Astrocyte (in vitro differentiated cells and primary cell): Measurements from ENCODE around the gene FBXO44. TPM values are rescaled to one million over a fixed set of nuclear protein-coding genes. Genes with fewer than 3 reads are reported as not detected.
A peak's percentile ranks its signal among the peaks of the same experiment; 100 is the strongest.

Experiments
- DNase-seq: peaks from one replicate; pipeline ENCODE4 v3.0.0-alpha.2; 2010; ENCODE audit warnings: low read depth
- FAIRE-seq: peaks from 2 replicates; lab custom pipeline; 2011; peaks lifted over from hg19 to GRCh38; lab: Jason Lieb, UNC
- H2AFZ ChIP-seq: 2 replicates; pipeline ENCODE4 v1.6.0; 2012; ENCODE audit warnings: low read depth, low read length, inconsistent platforms
- H3K27ac ChIP-seq: 2 replicates; pipeline ENCODE4 v1.5.1; 2011; ENCODE audit warnings: low read depth, low read length, inconsistent platforms
- H3K27me3 ChIP-seq: 2 replicates; pipeline ENCODE4 v1.6.0; 2011; ENCODE audit warnings: low read length, inconsistent platforms; ENCODE audit not compliant: insufficient read depth
- H3K36me3 ChIP-seq: 2 replicates; pipeline ENCODE4 v1.5.1; 2011; ENCODE audit warnings: low read length, inconsistent platforms; ENCODE audit not compliant: insufficient read depth
- H3K4me1 ChIP-seq: 2 replicates; pipeline ENCODE4 v1.5.1; 2011; ENCODE audit warnings: low read length, inconsistent platforms; ENCODE audit not compliant: insufficient read depth
- H3K4me2 ChIP-seq: 2 replicates; pipeline ENCODE4 v1.6.0; 2012; ENCODE audit warnings: low read length, inconsistent platforms
- H3K4me3 ChIP-seq: 2 replicates; pipeline ENCODE4 v1.5.1; 2011; ENCODE audit warnings: low read depth, mild to moderate bottlenecking, low read length, inconsistent platforms; ENCODE audit not compliant: insufficient read depth
- H3K79me2 ChIP-seq: 2 replicates; pipeline ENCODE4 v1.6.0; 2012; ENCODE audit warnings: mild to moderate bottlenecking, low read length, inconsistent platforms; ENCODE audit not compliant: insufficient read depth
- H3K9ac ChIP-seq: 2 replicates; pipeline ENCODE4 v1.6.0; 2012; ENCODE audit warnings: mild to moderate bottlenecking, low read length, inconsistent platforms
- H3K9me3 ChIP-seq: 2 replicates; pipeline ENCODE4 v1.5.1; 2012; ENCODE audit warnings: low read depth, mild to moderate bottlenecking, low read length, inconsistent platforms; ENCODE audit not compliant: insufficient read depth
- H4K20me1 ChIP-seq: 2 replicates; pipeline ENCODE4 v1.6.0; 2012; ENCODE audit warnings: low read length, inconsistent platforms; ENCODE audit not compliant: insufficient read depth
- H3K27ac Mint-ChIP-seq: one replicate; pipeline ENCODE4 v1.8.0; 2021; ENCODE audit warnings: mild to moderate bottlenecking, mixed read lengths; ENCODE audit not compliant: unreplicated experiment
- H3K27me3 Mint-ChIP-seq: one replicate; pipeline ENCODE4 v1.8.0; 2021; ENCODE audit warnings: low read depth, mixed read lengths; ENCODE audit not compliant: unreplicated experiment
- H3K36me3 Mint-ChIP-seq: one replicate; pipeline ENCODE4 v1.8.0; 2021; ENCODE audit warnings: low read depth, mixed read lengths; ENCODE audit not compliant: unreplicated experiment
- H3K4me1 Mint-ChIP-seq: one replicate; pipeline ENCODE4 v1.8.0; 2021; ENCODE audit warnings: low read depth, mixed read lengths; ENCODE audit not compliant: unreplicated experiment
- H3K4me3 Mint-ChIP-seq: one replicate; pipeline ENCODE4 v1.8.0; 2021; ENCODE audit warnings: mild to moderate bottlenecking, moderate library complexity, mixed read lengths; ENCODE audit not compliant: unreplicated experiment
- H3K9me3 Mint-ChIP-seq: one replicate; pipeline ENCODE4 v1.8.0; 2021; ENCODE audit warnings: mild to moderate bottlenecking, mixed read lengths; ENCODE audit not compliant: unreplicated experiment
- EZH2 ChIP-seq: IDR thresholded peaks from 2 replicates; pipeline ENCODE4 v1.6.1; 2012; ENCODE audit warnings: mild to moderate bottlenecking, low read length, inconsistent platforms; ENCODE audit not compliant: insufficient read depth
- total RNA-seq: library from RNA; stranded (reverse); gene quantifications from 2 replicates; pipeline ENCODE4 v1.2.1, GENCODE V29; 2021
- TF ChIP-seq, protein P1 (sequence below): IDR thresholded peaks from 2 replicates; pipeline ENCODE4 v1.5.1; 2011; ENCODE audit warnings: low read depth, mild to moderate bottlenecking, inconsistent platforms, low read length, moderate library complexity; ENCODE audit not compliant: insufficient read depth

The FBXO44 gene
- total RNA-seq, 1 donor from 2014 or later: 31.6 TPM

DNA sequence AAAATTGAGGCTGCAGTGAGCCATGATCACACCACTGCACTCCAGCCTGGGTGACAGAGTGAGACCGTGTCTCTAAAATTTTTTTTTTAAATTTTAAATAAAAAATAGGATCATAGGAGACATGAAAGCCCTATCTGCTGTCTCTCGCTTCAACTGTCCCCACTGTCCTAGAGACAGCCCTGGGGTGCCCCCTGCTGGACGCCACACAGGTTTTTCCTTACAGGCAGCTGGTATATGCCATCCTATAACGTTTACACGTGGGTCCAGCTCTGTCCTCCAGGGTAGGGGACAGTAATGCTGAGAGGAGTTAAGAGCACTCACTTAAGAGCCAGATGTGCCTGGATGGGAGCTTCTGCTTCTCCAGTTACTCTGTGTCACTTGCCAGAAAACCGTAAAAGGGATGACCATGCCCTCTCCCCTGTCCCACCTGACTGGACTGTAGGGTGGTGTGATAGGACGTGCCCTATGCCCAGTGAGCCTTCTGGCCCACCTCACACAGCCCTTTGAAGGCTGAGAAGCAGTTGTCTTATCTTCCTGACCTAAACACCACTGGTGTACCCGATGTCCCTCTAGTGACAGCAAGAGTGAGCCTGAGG is 8.9 kb upstream of the FBXO44 start:
- Mint-ChIP-seq H3K4me3 (no peak overlapping the region), H3K9me3 (no peaks in the 10 kb centered on the region), H3K36me3 (peaks cover 1% of the 10 kb centered on the region), H3K4me1 (peaks cover 1% of the 10 kb centered on the region), H3K27ac (no peak overlapping the region), H3K27me3 (peaks cover 15% of the 10 kb centered on the region)
- H3K4me3 ChIP-seq: no peak overlapping the region
- H2AFZ ChIP-seq: no peak overlapping the region
- H4K20me1 ChIP-seq: peaks cover 9% of the 10 kb centered on the region
- H3K4me2 ChIP-seq: no peak overlapping the region
- no peak overlapping the region for H3K9ac ChIP-seq
- no peaks in the 10 kb centered on the region for H3K79me2 ChIP-seq
- peaks cover 3% of the 10 kb centered on the region for H3K4me1 ChIP-seq
- H3K27ac ChIP-seq: no peak overlapping the region
- H3K36me3 ChIP-seq: no peaks in the 10 kb centered on the region
- DNase-seq (peak; percentile 23), FAIRE-seq (no peak)
- H3K9me3 ChIP-seq: no peaks in the 10 kb centered on the region
- peaks cover 20% of the 10 kb centered on the region for H3K27me3 ChIP-seq
- no peak for TF ChIP-seq EZH2
- TF ChIP-seq, protein P1, sequence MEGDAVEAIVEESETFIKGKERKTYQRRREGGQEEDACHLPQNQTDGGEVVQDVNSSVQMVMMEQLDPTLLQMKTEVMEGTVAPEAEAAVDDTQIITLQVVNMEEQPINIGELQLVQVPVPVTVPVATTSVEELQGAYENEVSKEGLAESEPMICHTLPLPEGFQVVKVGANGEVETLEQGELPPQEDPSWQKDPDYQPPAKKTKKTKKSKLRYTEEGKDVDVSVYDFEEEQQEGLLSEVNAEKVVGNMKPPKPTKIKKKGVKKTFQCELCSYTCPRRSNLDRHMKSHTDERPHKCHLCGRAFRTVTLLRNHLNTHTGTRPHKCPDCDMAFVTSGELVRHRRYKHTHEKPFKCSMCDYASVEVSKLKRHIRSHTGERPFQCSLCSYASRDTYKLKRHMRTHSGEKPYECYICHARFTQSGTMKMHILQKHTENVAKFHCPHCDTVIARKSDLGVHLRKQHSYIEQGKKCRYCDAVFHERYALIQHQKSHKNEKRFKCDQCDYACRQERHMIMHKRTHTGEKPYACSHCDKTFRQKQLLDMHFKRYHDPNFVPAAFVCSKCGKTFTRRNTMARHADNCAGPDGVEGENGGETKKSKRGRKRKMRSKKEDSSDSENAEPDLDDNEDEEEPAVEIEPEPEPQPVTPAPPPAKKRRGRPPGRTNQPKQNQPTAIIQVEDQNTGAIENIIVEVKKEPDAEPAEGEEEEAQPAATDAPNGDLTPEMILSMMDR: peak; percentile 81

DNA sequence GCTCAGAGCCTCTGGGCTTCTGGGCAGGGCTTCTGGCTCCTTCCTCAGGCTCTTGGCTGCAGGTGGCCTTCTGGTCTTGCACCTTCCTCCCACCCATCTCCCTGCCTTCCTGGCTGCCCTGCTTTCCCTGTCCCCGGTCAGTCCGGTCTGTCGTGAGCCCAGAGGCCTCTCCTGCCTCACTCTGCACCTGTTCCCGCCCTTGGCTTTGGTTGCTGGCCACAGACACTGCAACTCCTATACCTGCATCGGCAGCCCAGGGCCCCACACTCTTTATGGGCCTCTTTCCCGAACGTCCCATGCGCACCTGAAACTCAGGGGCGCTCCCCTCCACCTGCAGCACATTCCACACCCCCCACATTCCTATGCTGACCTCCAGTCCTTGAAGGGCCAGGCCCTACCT is 8.4 kb upstream of the FBXO44 start:
- no peak for DNase-seq
- peaks cover 3% of the 10 kb centered on the region for H3K4me1 Mint-ChIP-seq
- Histone ChIP-seq H3K9me3 (no peaks in the 10 kb centered on the region), H3K4me1 (peaks cover 3% of the 10 kb centered on the region), H2AFZ (no peak overlapping the region), H3K79me2 (no peaks in the 10 kb centered on the region), H3K27me3 (peaks cover 23% of the 10 kb centered on the region), H3K9ac (no peak overlapping the region), H3K4me3 (no peak overlapping the region), H3K27ac (no peak overlapping the region), H4K20me1 (peaks cover 9% of the 10 kb centered on the region), H3K36me3 (no peaks in the 10 kb centered on the region), H3K4me2 (no peak overlapping the region)
- peaks cover 17% of the 10 kb centered on the region for H3K27me3 Mint-ChIP-seq
- no peak overlapping the region for H3K27ac Mint-ChIP-seq
- no peaks in the 10 kb centered on the region for H3K9me3 Mint-ChIP-seq
- FAIRE-seq: no peak
- peaks cover 1% of the 10 kb centered on the region for H3K36me3 Mint-ChIP-seq
- no peak for TF ChIP-seq EZH2
- TF ChIP-seq, protein P1: no peak
- no peak overlapping the region for H3K4me3 Mint-ChIP-seq

DNA sequence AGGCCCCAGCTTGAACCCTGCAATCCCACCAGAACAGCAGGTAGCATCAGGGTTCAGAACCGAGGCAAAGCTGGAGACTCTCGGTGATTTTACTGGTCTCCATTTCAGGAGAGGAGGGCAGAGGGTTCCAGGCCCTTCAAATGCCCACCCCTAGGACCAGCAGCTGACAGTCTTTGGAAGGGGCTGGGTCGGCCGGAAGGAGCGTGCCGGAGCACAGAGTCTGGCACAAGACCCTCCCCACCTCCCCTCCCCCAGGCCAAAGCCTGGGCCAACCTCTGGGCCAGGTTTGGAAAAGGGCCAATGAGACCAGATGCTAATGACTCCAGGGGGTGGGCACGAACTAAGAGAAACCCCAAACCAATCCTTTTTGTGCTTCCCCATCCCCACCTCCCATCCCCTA is 7.3 kb upstream of the FBXO44 start:
- peaks cover 16% of the 10 kb centered on the region for H3K27me3 Mint-ChIP-seq
- Histone ChIP-seq H3K9ac (no peak overlapping the region), H3K4me2 (no peak overlapping the region), H4K20me1 (peaks cover 5% of the 10 kb centered on the region), H3K9me3 (no peaks in the 10 kb centered on the region), H3K27me3 (peaks cover 20% of the 10 kb centered on the region), H2AFZ (no peak overlapping the region), H3K36me3 (no peaks in the 10 kb centered on the region), H3K27ac (no peak overlapping the region), H3K79me2 (no peaks in the 10 kb centered on the region), H3K4me1 (peaks cover 3% of the 10 kb centered on the region), H3K4me3 (no peak overlapping the region)
- no peak overlapping the region for H3K4me3 Mint-ChIP-seq
- no peak for FAIRE-seq
- H3K36me3 Mint-ChIP-seq: peaks cover under 1% of the 10 kb centered on the region
- H3K4me1 Mint-ChIP-seq: peaks cover 3% of the 10 kb centered on the region
- TF ChIP-seq, protein P1: no peak
- TF ChIP-seq EZH2: no peak
- no peak overlapping the region for H3K27ac Mint-ChIP-seq
- no peaks in the 10 kb centered on the region for H3K9me3 Mint-ChIP-seq
- DNase-seq: no peak
